GM10248 (cell line): Measurements from ENCODE around the gene PLCH1.
"Not testable (repeated sequence)": the region's sequence is repeated elsewhere in the genome, so short reads cannot be mapped to it uniquely, and the experiment has no call there.

Source experiments
- CTCF ChIA-PET: fragments of 300-600 bp; sonication (Branson Sonifier 250); formaldehyde crosslinking; extraction: SDS; loops from one replicate; lab custom pipeline; 2021; ENCODE audit warnings: antibody characterized with exemption; lab: Yijun Ruan, JAX
- POLR2A ChIA-PET: fragments of 350-650 bp; sonication (Branson Sonifier 250); formaldehyde crosslinking; extraction: SDS; loops from one replicate; lab custom pipeline; 2020; ENCODE audit warnings: antibody characterized with exemption; lab: Yijun Ruan, JAX
- DNase-seq: peaks from one replicate; pipeline ENCODE4 v3.0.0; 2012; ENCODE audit errors: extremely low spot score
- CTCF ChIP-seq: IDR thresholded peaks from 2 replicates; pipeline ENCODE4 v1.5.1; 2012; ENCODE audit warnings: mild to moderate bottlenecking, low read depth; ENCODE audit errors: extremely low read depth, missing control alignments, control extremely low read depth

The PLCH1 gene

DNA sequence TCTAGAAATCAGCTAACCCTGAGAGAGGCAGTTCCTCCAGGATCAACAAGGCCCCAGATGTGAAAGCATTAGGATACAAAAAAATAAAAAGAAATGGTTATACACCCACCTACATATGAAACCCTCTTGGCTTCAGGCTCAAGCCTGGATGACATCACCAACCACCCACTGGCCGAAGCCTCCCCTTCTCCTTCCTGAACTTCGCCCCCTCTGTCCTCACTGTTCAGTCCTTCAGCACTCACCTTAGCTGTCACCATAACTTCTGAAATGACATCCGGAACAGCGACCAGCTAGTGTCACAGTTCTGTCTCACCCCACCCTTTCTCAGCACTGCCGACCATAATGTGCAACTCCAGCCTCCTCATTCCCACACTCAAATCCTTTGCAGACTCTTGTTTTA is 98.7 kb downstream of the PLCH1 start:
- CTCF ChIA-PET: interaction anchor here (0.7 to 1.3 kb wide), 2 partner anchors 12 to 56 kb away, joined by 3 read pairs; no protein-coding TSS in a partner anchor
- POLR2A ChIA-PET: no interaction called here
- TF ChIP-seq CTCF: no peak
- DNase-seq: no peak

GRCh38 chr3:155643581-155644165 is 101.2 kb downstream of the PLCH1 start:
- CTCF ChIA-PET: interaction anchor here (0.9 kb wide), 1 partner anchor 11 kb away, joined by 3 read pairs; no protein-coding TSS in a partner anchor

GRCh38 chr3:155641956-155642355 is 102.9 kb downstream of the PLCH1 start:
- POLR2A ChIA-PET: no interaction called here
- no peak for TF ChIP-seq CTCF
- CTCF ChIA-PET: interaction anchor here (1.3 kb wide), 1 partner anchor 17 kb away, joined by 4 read pairs; no protein-coding TSS in a partner anchor
- DNase-seq: no peak

More at GRCh38 chr3:155643581-155644165, 101.2 kb downstream of the PLCH1 start:
- POLR2A ChIA-PET: no interaction called here
- TF ChIP-seq CTCF: no peak
- no peak for DNase-seq

GRCh38 chr3:155640098-155640497 is 104.8 kb downstream of the PLCH1 start:
- ChIA-PET CTCF (no interaction called here), POLR2A (no interaction called here)
- TF ChIP-seq CTCF: no peak
- no peak for DNase-seq

DNA sequence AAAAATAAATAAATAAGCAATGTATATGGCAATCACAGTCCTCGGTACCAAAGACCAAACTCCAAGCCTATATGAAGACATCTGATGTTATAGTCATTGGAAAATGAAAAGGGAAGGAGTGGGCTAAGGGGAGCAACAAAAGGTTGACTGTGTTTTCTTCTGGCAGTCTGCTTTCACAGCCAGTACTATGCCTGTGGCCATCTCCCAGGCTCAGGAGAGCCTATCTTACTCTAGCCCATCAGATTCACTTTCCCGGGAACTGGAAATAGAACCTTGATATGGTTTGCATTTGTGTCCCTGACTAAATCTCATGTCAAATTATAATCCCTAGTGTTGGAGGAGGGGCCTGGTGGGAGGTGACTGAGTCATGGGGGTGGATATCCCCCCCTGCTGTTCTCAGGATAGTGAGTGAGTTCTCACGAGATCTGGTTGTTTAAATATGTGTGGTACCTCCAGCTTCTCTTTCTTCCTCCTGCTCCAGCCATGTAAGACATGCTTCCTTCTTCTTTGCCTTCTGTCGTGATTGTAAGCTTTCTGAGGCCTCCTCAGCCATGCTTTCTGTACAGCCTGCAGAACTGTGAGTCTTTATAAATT is 105.3 kb downstream of the PLCH1 start:
- DNase-seq: no peak
- CTCF ChIA-PET: no interaction called here
- POLR2A ChIA-PET: no interaction called here
- TF ChIP-seq CTCF: no peak

DNA sequence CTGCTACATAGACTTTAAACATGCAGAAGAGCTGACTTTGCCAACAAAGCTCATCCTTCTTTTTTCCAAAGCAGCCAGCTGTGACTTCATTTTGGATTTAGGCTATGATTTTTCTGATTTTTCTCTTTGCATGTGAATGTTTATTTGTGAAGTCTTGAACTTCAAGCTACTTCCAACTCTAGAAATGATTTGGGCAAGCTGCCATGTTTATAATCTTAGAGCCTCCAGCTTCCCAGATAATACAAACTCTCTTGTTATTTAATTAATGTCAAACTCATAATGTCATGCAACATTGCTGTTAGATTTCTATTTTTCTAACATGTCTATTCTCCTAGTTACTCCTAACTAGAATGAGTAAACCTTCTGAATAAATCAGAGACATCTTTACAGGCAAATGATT is 106.4 kb downstream of the PLCH1 start:
- DNase-seq, POLR2A ChIA-PET, CTCF ChIA-PET: not testable (repeated sequence)

GRCh38 chr3:155637567-155637966 is 107.3 kb downstream of the PLCH1 start:
- TF ChIP-seq CTCF: no peak

More at GRCh38 chr3:155637567-155637966, 107.3 kb downstream of the PLCH1 start:
- ChIA-PET POLR2A (no interaction called here), CTCF (no interaction called here)
- no peak for DNase-seq
